GM23338 (cell line): ENCODE results near the gene SSTR1. TPM values are rescaled to one million over a fixed set of nuclear protein-coding genes. Genes with fewer than 3 reads are reported as not detected.

Experiments used
- ATAC-seq: fragments of 200-7000 bp; cut with Tn5 transposase; 3 replicates; pipeline ENCODE4 v1.9.1; 2020
- DNase-seq: peaks from one replicate; pipeline ENCODE4 v3.0.0-alpha.2; 2015; ENCODE audit warnings: low spot score
- H2AFZ ChIP-seq: fragments of 200-600 bp; sonication (generic); 2 replicates; pipeline ENCODE4 v1.8.0; 2016; ENCODE audit warnings: antibody characterized with exemption, mild to moderate bottlenecking, moderate library complexity
- H3F3A ChIP-seq: fragments of 200-600 bp; sonication (generic); replicated peaks from 2 replicates; pipeline ENCODE4 v1.8.0; 2017; ENCODE audit warnings: antibody characterized with exemption, mixed run types, low read depth
- H3K27ac ChIP-seq: fragments of 200-600 bp; sonication (generic); 2 replicates; pipeline ENCODE4 v1.6.1; 2016; ENCODE audit warnings: low read depth
- H3K27me3 ChIP-seq: fragments of 200-600 bp; sonication (generic); 2 replicates; pipeline ENCODE4 v1.8.0; 2016; ENCODE audit warnings: mild to moderate bottlenecking, mixed run types, moderate library complexity; ENCODE audit not compliant: insufficient read depth
- H3K36me3 ChIP-seq: fragments of 200-600 bp; sonication (generic); 2 replicates; pipeline ENCODE4 v1.8.0; 2016; ENCODE audit warnings: mild to moderate bottlenecking; ENCODE audit not compliant: insufficient read depth
- H3K4me1 ChIP-seq: fragments of 200-600 bp; sonication (generic); 2 replicates; pipeline ENCODE4 v1.8.0; 2016; ENCODE audit warnings: mild to moderate bottlenecking, moderate library complexity; ENCODE audit not compliant: insufficient read depth
- H3K4me2 ChIP-seq: fragments of 200-600 bp; sonication (generic); 2 replicates; pipeline ENCODE4 v1.7.1; 2017; ENCODE audit warnings: mixed run types
- H3K4me3 ChIP-seq: fragments of 200-600 bp; sonication (generic); 2 replicates; pipeline ENCODE4 v1.6.1; 2016; ENCODE audit warnings: mixed run types
- H3K79me2 ChIP-seq: fragments of 200-600 bp; sonication (generic); replicated peaks from 2 replicates; pipeline ENCODE4 v1.8.0; 2017; ENCODE audit warnings: mild to moderate bottlenecking; ENCODE audit not compliant: insufficient read depth
- H3K9me2 ChIP-seq: fragments of 200-600 bp; sonication (generic); 2 replicates; pipeline ENCODE4 v1.8.0; 2017; ENCODE audit not compliant: insufficient read depth
- H4K20me1 ChIP-seq: fragments of 200-600 bp; sonication (generic); replicated peaks from 2 replicates; pipeline ENCODE4 v1.8.0; 2017; ENCODE audit warnings: mild to moderate bottlenecking; ENCODE audit not compliant: insufficient read depth
- H3K27ac Mint-ChIP-seq: 2 replicates; pipeline ENCODE4 v1.8.0; 2020; ENCODE audit warnings: inconsistent platforms, mild to moderate bottlenecking, moderate library complexity, mixed read lengths
- H3K27me3 Mint-ChIP-seq: 3 replicates; pipeline ENCODE4 v1.8.0; 2022; ENCODE audit warnings: low read depth, mild to moderate bottlenecking, moderate library complexity, mixed read lengths, inconsistent platforms; ENCODE audit not compliant: insufficient read depth, poor library complexity
- H3K36me3 Mint-ChIP-seq: 3 replicates; pipeline ENCODE4 v1.8.0; 2021; ENCODE audit warnings: low read depth, mild to moderate bottlenecking, inconsistent platforms, moderate library complexity, mixed read lengths
- H3K4me1 Mint-ChIP-seq: 3 replicates; pipeline ENCODE4 v1.8.0; 2020; ENCODE audit warnings: mild to moderate bottlenecking, inconsistent platforms, mixed read lengths
- H3K4me3 Mint-ChIP-seq: 3 replicates; pipeline ENCODE4 v1.8.0; 2021; ENCODE audit warnings: moderate library complexity, mild to moderate bottlenecking, inconsistent platforms, mixed read lengths
- H3K9me3 Mint-ChIP-seq: 3 replicates; pipeline ENCODE4 v1.8.0; 2020; ENCODE audit warnings: moderate library complexity, mild to moderate bottlenecking, inconsistent platforms, mixed read lengths
- CREB1 ChIP-seq: fragments of 250-450 bp; sonication (Bioruptor Pico); IDR thresholded peaks from 2 replicates; pipeline ENCODE4 v1.5.0; 2020; ENCODE audit warnings: low read depth, mild to moderate bottlenecking, moderate library complexity
- ETS1 ChIP-seq: IDR thresholded peaks from 2 replicates; pipeline ENCODE4 v1.6.1; 2016; ENCODE audit warnings: antibody characterized with exemption
- EZH2 ChIP-seq: fragments of 200-600 bp; sonication (generic); IDR thresholded peaks from one replicate; pipeline ENCODE4 v1.8.0; 2017; ENCODE audit warnings: antibody characterized with exemption, mild to moderate bottlenecking, low read depth; ENCODE audit not compliant: unreplicated experiment
- EZH2phosphoT487 ChIP-seq: fragments of 200-600 bp; sonication (generic); IDR thresholded peaks from one replicate; pipeline ENCODE4 v1.8.1; 2018; ENCODE audit warnings: antibody characterized with exemption; ENCODE audit not compliant: unreplicated experiment
- JUNB ChIP-seq: IDR thresholded peaks from one replicate; pipeline ENCODE4 v1.6.1; 2016; ENCODE audit warnings: antibody characterized with exemption; ENCODE audit not compliant: unreplicated experiment
- NANOG ChIP-seq: IDR thresholded peaks from 2 replicates; pipeline ENCODE4 v1.6.1; 2016; ENCODE audit warnings: antibody characterized with exemption, borderline replicate concordance
- POLR2AphosphoS5 ChIP-seq: IDR thresholded peaks from 2 replicates; pipeline ENCODE4 v1.6.1; 2016; ENCODE audit warnings: antibody characterized with exemption, low read depth
- REST ChIP-seq: IDR thresholded peaks from one replicate; pipeline ENCODE4 v1.6.1; 2018; ENCODE audit warnings: antibody characterized with exemption; ENCODE audit not compliant: unreplicated experiment
- ZNF114 ChIP-seq: fragments of 250-450 bp; sonication (Bioruptor Pico); IDR thresholded peaks from 2 replicates; pipeline ENCODE4 v1.5.0; 2020; ENCODE audit warnings: mild to moderate bottlenecking, moderate library complexity
- polyA plus RNA-seq: library from polyadenylated mRNA; unstranded; fragments of >200 nt; fragmentation: Nextera tagmentation; extraction: Ambion mirVana; gene quantifications from 2 replicates; pipeline ENCODE4 v1.2.1, GENCODE V29; 2016
- total RNA-seq: library from RNA; depleted of rRNA; stranded (reverse); fragments of >200 nt; shearing (Covaris generic); gene quantifications from 2 replicates; pipeline ENCODE4 v1.2.3, GENCODE V29; 2014
- TF ChIP-seq, protein P1 (sequence below), 2 experiments: fragments of 200-600 bp in 1 of 2; sonication (generic) in 1 of 2; conservative IDR thresholded peaks; 2 replicates each; pipeline versions ENCODE4 v1.5.1 to v1.6.1; 2016 to 2017; ENCODE audit warnings: antibody characterized with exemption in 2 of 2, low read depth in 2 of 2, mild to moderate bottlenecking in 2 of 2, moderate library complexity in 1 of 2

SSTR1 gene
- total and polyA plus RNA-seq, 2 experiments from 2014 or later: 0.42 to 0.80 TPM

- Histone ChIP-seq H3K27me3 (peaks cover 95% of the 10 kb centered on the region), H3K79me2 (no peaks in the 10 kb centered on the region), H4K20me1 (no peaks in the 10 kb centered on the region), H3K4me3 (peak overlapping the region; percentile 71), H3K27ac (no peak overlapping the region), H3K4me1 (peaks cover 7% of the 10 kb centered on the region; the same call in 1 of the 2 replicates), H2AFZ (peak overlapping the region; percentile 98; the same call in 1 of the 2 replicates), H3K4me2 (peak overlapping the region; percentile 91), H3K9me2 (no peaks in the 10 kb centered on the region), H3K36me3 (no peaks in the 10 kb centered on the region), H3F3A (no peaks in the 10 kb centered on the region)
- peak; percentile 8 for ATAC-seq
- no peaks in the 10 kb centered on the region; the same call in 2 of the 3 replicates for H3K9me3 Mint-ChIP-seq
- H3K4me3 Mint-ChIP-seq: peak overlapping the region; percentile 70
- H3K4me1 Mint-ChIP-seq: peaks cover 17% of the 10 kb centered on the region
- no peak overlapping the region for H3K27ac Mint-ChIP-seq
- H3K36me3 Mint-ChIP-seq: no peaks in the 10 kb centered on the region
- H3K27me3 Mint-ChIP-seq: peaks cover 47% of the 10 kb centered on the region
- TF ChIP-seq NANOG: no peak
- TF ChIP-seq, protein P1, sequence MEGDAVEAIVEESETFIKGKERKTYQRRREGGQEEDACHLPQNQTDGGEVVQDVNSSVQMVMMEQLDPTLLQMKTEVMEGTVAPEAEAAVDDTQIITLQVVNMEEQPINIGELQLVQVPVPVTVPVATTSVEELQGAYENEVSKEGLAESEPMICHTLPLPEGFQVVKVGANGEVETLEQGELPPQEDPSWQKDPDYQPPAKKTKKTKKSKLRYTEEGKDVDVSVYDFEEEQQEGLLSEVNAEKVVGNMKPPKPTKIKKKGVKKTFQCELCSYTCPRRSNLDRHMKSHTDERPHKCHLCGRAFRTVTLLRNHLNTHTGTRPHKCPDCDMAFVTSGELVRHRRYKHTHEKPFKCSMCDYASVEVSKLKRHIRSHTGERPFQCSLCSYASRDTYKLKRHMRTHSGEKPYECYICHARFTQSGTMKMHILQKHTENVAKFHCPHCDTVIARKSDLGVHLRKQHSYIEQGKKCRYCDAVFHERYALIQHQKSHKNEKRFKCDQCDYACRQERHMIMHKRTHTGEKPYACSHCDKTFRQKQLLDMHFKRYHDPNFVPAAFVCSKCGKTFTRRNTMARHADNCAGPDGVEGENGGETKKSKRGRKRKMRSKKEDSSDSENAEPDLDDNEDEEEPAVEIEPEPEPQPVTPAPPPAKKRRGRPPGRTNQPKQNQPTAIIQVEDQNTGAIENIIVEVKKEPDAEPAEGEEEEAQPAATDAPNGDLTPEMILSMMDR (conservative IDR thresholded peaks at IDR 0.05; ENCODE audit: low read depth in 2 of 2): peak; percentile 33 to 49
- DNase-seq: no peak
These were observed 48.8 kb downstream of the SSTR1 start for GRCh38 chr14:38256533-38256840.

- Mint-ChIP-seq H3K9me3 (no peaks in the 10 kb centered on the region; the same call in 1 of the 3 replicates), H3K36me3 (no peaks in the 10 kb centered on the region), H3K27ac (no peak overlapping the region), H3K27me3 (peaks cover 45% of the 10 kb centered on the region), H3K4me3 (no peak overlapping the region), H3K4me1 (peaks cover 17% of the 10 kb centered on the region)
- H3K36me3 ChIP-seq: no peaks in the 10 kb centered on the region
- H2AFZ ChIP-seq: no peak overlapping the region
- H3K4me1 ChIP-seq: peaks cover 7% of the 10 kb centered on the region; the same call in 1 of the 2 replicates
- H3K9me2 ChIP-seq: no peaks in the 10 kb centered on the region
- DNase-seq (no peak), ATAC-seq (no peak)
- H3K27ac ChIP-seq: no peak overlapping the region
- H3K79me2 ChIP-seq: no peaks in the 10 kb centered on the region
- TF ChIP-seq ZNF114 (CRISPR knock-in tag) (no peak), EZH2phosphoT487 (no peak), CREB1 (CRISPR knock-in tag) (no peak), EZH2 (no peak), REST (no peak), JUNB (no peak), ETS1 (no peak), NANOG (no peak), POLR2AphosphoS5 (no peak)
- H3F3A ChIP-seq: no peaks in the 10 kb centered on the region
- H3K27me3 ChIP-seq: peaks cover 94% of the 10 kb centered on the region
- H4K20me1 ChIP-seq: no peaks in the 10 kb centered on the region
- H3K4me3 ChIP-seq: no peak overlapping the region
- H3K4me2 ChIP-seq: no peak overlapping the region
These were observed 49.8 kb downstream of the SSTR1 start for GRCh38 chr14:38257507-38257906.
